Prostate gland (tissue), 2 donors: ENCODE data around the gene CPT1B. TPM values are rescaled to one million over a fixed set of nuclear protein-coding genes. Genes with fewer than 3 reads are reported as not detected.

Source experiments
- DNase-seq: peaks from one replicate; pipeline ENCODE4 v3.0.0-alpha.2; 2019; ENCODE audit warnings: low spot score
- H3K27ac ChIP-seq, 2 donors: fragments of 200-600 bp; sonication (generic); 2 replicates each; pipeline ENCODE4 v1.5.1; 2017 to 2019
- H3K27me3 ChIP-seq: fragments of 200-600 bp; sonication (generic); replicated peaks from 2 replicates; pipeline ENCODE4 v1.5.1; 2019; ENCODE audit not compliant: insufficient read depth
- H3K36me3 ChIP-seq, 2 donors: fragments of 200-600 bp; sonication (generic); 1 replicate in 1 of 2; 2 replicates in 1 of 2; pipeline versions ENCODE4 v1.5.1 to v1.8.1; 2017 to 2019
- H3K4me1 ChIP-seq: fragments of 200-600 bp; sonication (generic); replicated peaks from 2 replicates; pipeline ENCODE4 v1.5.1; 2019
- H3K4me3 ChIP-seq, 2 donors: fragments of 200-600 bp; sonication (generic); 2 replicates each; pipeline ENCODE4 v1.5.1; 2017 to 2019
- H3K9me3 ChIP-seq: fragments of 200-600 bp; sonication (generic); 2 replicates; pipeline ENCODE4 v1.5.1; 2017
- CTCF ChIP-seq, 4 experiments: fragments of 200-600 bp in 2 of 4; fragments of 450-650 bp in 2 of 4; sonication (generic) in 2 of 4; IDR thresholded peaks; 1 replicate in 3 of 4; 2 replicates in 1 of 4; pipeline ENCODE4 v1.5.1; 2016 to 2019; ENCODE audit warnings: antibody characterized with exemption in 4 of 4, mild to moderate bottlenecking in 2 of 4, moderate library complexity in 2 of 4
- POLR2A ChIP-seq: fragments of 450-650 bp; IDR thresholded peaks from one replicate; pipeline ENCODE4 v1.6.1; 2016; ENCODE audit warnings: antibody characterized with exemption, mild to moderate bottlenecking
- POLR2AphosphoS5 ChIP-seq: sonication (generic); formaldehyde crosslinking; IDR thresholded peaks from one replicate; pipeline ENCODE4 v1.6.1; 2017; ENCODE audit warnings: antibody characterized with exemption
- WGBS: methylation state at CpG from one replicate; pipeline ENCODE4 v1.1.5; 2018; 5-methylcytosine and 5-hydroxymethylcytosine counted together
- intact Hi-C: fragments of 100-400 bp; cut with DNase I; formaldehyde crosslinking; loops from one replicate; pipeline ENCODE4 v1.14.2; 2022
- total RNA-seq, 2 donors: library from RNA; depleted of rRNA; stranded (reverse); fragments of >200 nt; gene quantifications; one replicate each; pipeline ENCODE4 v1.1.0, GENCODE V29; 2016

Gene CPT1B
- total RNA-seq: 10 to 100 TPM; 13.1 to 31.4 TPM

- TF ChIP-seq POLR2AphosphoS5: no peak
- TF ChIP-seq POLR2A: no peak
- no peak for TF ChIP-seq CTCF (IDR thresholded peaks at IDR 0.05)
- no peak within 1 kb of the TSS for H3K27ac ChIP-seq
Measured at GRCh38 chr22:50577987-50578775, at the start of gene CPT1B. CPT1B (minus strand) TSS chr22:50578427; CDS start chr22:50577915, 512 bp downstream.

GRCh38 chr22:50626850-50627641, 48.8 kb upstream of the CPT1B start:
- H3K27ac ChIP-seq: peak overlapping the region; percentile 77 to 78
- WGBS: 79% methylated on average over 42 of the region's 42 CpGs
- H3K9me3 ChIP-seq: no peaks in the 10 kb centered on the region
- TF ChIP-seq POLR2AphosphoS5: no peak
- no peak for TF ChIP-seq POLR2A
- TF ChIP-seq CTCF (IDR thresholded peaks at IDR 0.05): no peak
- no peaks in the 10 kb centered on the region for H3K36me3 ChIP-seq
- no peaks in the 10 kb centered on the region for H3K27me3 ChIP-seq
- H3K4me1 ChIP-seq: peaks cover 6% of the 10 kb centered on the region
- peak overlapping the region; percentile 60 to 61 for H3K4me3 ChIP-seq
- intact Hi-C loops: loop anchor here (5.0 kb wide), 1 partner anchor 45 kb away; the partner anchor contains the start of gene CHKB
- no peak for DNase-seq

More at GRCh38 chr22:50577987-50578775, at the start of gene CPT1B:
- Histone ChIP-seq H3K27me3 (no peaks in the 10 kb centered on the region), H3K4me3 (no peak within 1 kb of the TSS), H3K9me3 (no peaks in the 10 kb centered on the region), H3K4me1 (peaks cover 8% of the 10 kb centered on the region), H3K36me3 (no peaks in the 10 kb centered on the region)
- DNase-seq: no peak
- WGBS: 29% methylated on average over 43 of the region's 63 CpGs
- intact Hi-C loops: no loop called here

GRCh38 chr22:50626314-50626849, 48.2 kb upstream of the CPT1B start:
- no peak overlapping the region for H3K27ac ChIP-seq
- DNase-seq: no peak
- no peak overlapping the region for H3K4me3 ChIP-seq
- WGBS: 86% methylated on average over 11 of the region's 12 CpGs
- peaks cover 6% of the 10 kb centered on the region for H3K4me1 ChIP-seq
- H3K9me3 ChIP-seq: no peaks in the 10 kb centered on the region
- H3K36me3 ChIP-seq: no peaks in the 10 kb centered on the region
- intact Hi-C loops: loop anchor here (5.0 kb wide), 1 partner anchor 44 kb away; the partner anchor contains the start of gene CHKB
- H3K27me3 ChIP-seq: no peaks in the 10 kb centered on the region
- TF ChIP-seq POLR2A (no peak), CTCF (IDR thresholded peaks at IDR 0.05) (no peak), POLR2AphosphoS5 (no peak)

- H3K36me3 ChIP-seq: no peaks in the 10 kb centered on the region
- intact Hi-C loops: loop anchor here (5.0 kb wide), 1 partner anchor 43 kb away; the partner anchor contains the start of gene CHKB
- WGBS: 91% methylated on average over 26 of the region's 27 CpGs
- TF ChIP-seq POLR2AphosphoS5 (no peak), CTCF (IDR thresholded peaks at IDR 0.05) (no peak), POLR2A (no peak)
- H3K9me3 ChIP-seq: no peaks in the 10 kb centered on the region
- DNase-seq: no peak
- no peaks in the 10 kb centered on the region for H3K27me3 ChIP-seq
- H3K4me1 ChIP-seq: peaks cover 6% of the 10 kb centered on the region
- H3K4me3 ChIP-seq: no peak overlapping the region
- H3K27ac ChIP-seq: no peak overlapping the region
Measured at GRCh38 chr22:50625568-50626313, 47.5 kb upstream of the CPT1B start.
